Endodermal cell (in vitro differentiated cells): ENCODE data around the gene GRID1. TPM values are rescaled to one million over a fixed set of nuclear protein-coding genes. Genes with fewer than 3 reads are reported as not detected.

Experiments used
- DNase-seq: peaks from one replicate; pipeline ENCODE4 v3.0.0-alpha.2; 2017
- H3K27ac ChIP-seq: 2 replicates; pipeline ENCODE4 v1.5.1; 2013; ENCODE audit warnings: mild to moderate bottlenecking, low read depth, low read length, moderate library complexity
- H3K27me3 ChIP-seq: 2 replicates; pipeline ENCODE4 v1.6.1; 2013; ENCODE audit warnings: mild to moderate bottlenecking, low read length, moderate library complexity; ENCODE audit not compliant: insufficient read depth, control insufficient read depth, poor library complexity, severe bottlenecking
- H3K36me3 ChIP-seq: 2 replicates; pipeline ENCODE4 v1.7.0; 2013; ENCODE audit warnings: mild to moderate bottlenecking, low read length, moderate library complexity; ENCODE audit not compliant: control insufficient read depth, insufficient read depth
- H3K4me1 ChIP-seq: one replicate; pipeline ENCODE4 v1.7.0; 2013; ENCODE audit warnings: low read length; ENCODE audit not compliant: control insufficient read depth, insufficient read depth
- H3K4me3 ChIP-seq: 2 replicates; pipeline ENCODE4 v1.5.1; 2013; ENCODE audit warnings: mild to moderate bottlenecking, low read length, moderate library complexity
- H3K9ac ChIP-seq: 2 replicates; pipeline ENCODE4 v1.6.1; 2013; ENCODE audit warnings: mild to moderate bottlenecking, low read length, moderate library complexity; ENCODE audit not compliant: poor library complexity, severe bottlenecking; ENCODE audit errors: extremely low read depth
- H3K9me3 ChIP-seq: 2 replicates; pipeline ENCODE4 v1.6.1; 2013; ENCODE audit warnings: mild to moderate bottlenecking, low read length, moderate library complexity; ENCODE audit not compliant: control insufficient read depth
- H3K27ac Mint-ChIP-seq: 2 replicates; pipeline ENCODE4 v1.8.0; 2020; ENCODE audit warnings: mixed read lengths
- H3K27me3 Mint-ChIP-seq: 2 replicates; pipeline ENCODE4 v1.8.0; 2021; ENCODE audit warnings: mild to moderate bottlenecking, mixed read lengths; ENCODE audit not compliant: insufficient read depth
- H3K36me3 Mint-ChIP-seq: 2 replicates; pipeline ENCODE4 v1.8.0; 2020; ENCODE audit warnings: low read depth, mixed read lengths
- H3K4me1 Mint-ChIP-seq: 2 replicates; pipeline ENCODE4 v1.8.0; 2020; ENCODE audit warnings: mixed read lengths
- H3K4me3 Mint-ChIP-seq: 2 replicates; pipeline ENCODE4 v1.8.0; 2020; ENCODE audit warnings: mild to moderate bottlenecking, moderate library complexity, mixed read lengths
- H3K9me3 Mint-ChIP-seq: 2 replicates; pipeline ENCODE4 v1.8.0; 2020; ENCODE audit warnings: mild to moderate bottlenecking, mixed read lengths
- WGBS, 2 experiments: methylation state at CpG; one replicate each; pipeline versions ENCODE4 v1.1.5 to v1.1.7; 2013; ENCODE audit warnings: missing lambda C conversion rate in 2 of 2, mixed read lengths in 1 of 2; ENCODE audit not compliant: insufficient coverage in 1 of 2, insufficient read length in 1 of 2; 5-methylcytosine and 5-hydroxymethylcytosine counted together
- total RNA-seq, 2 donors: library from RNA; stranded (reverse); fragmentation: NEBNext Ultra II Directional in 1 of 2; extraction: Animal tissue kit (Norgen Biotek cat#: 25700) in 1 of 2; gene quantifications; 2 replicates in 1 of 2; 3 replicates in 1 of 2; pipeline ENCODE4 v1.2.1, GENCODE V29; 2021
- TF ChIP-seq, protein P1 (sequence below): fragments of 200-600 bp; sonication (generic); conservative IDR thresholded peaks from 2 replicates; pipeline ENCODE4 v1.5.0; 2021; ENCODE audit warnings: antibody characterized with exemption, mild to moderate bottlenecking

Gene GRID1
- total RNA-seq, 2 donors from 2014 or later, result 0.13 to 0.53 TPM

DNA sequence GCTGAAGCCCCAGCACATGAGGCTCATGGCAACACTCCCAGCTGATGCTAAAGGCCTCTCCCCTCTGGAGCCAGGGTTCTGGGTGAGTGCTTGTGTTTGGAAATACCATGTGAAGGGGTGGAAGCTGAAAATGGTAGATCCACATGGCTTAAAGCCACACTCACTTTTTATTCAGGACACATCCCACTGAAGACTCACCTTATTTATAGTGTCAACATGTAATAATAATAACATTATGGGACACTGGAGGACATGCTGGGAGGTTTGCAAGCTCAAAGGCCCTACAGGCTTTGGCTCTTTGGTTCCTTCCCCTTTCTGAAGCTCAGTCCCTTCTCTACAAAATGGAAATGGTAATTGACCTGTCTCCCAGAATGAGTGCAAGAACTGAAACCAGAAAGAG lies 318.0 kb downstream of the GRID1 start:
- Mint-ChIP-seq H3K4me3 (no peak overlapping the region), H3K9me3 (no peaks in the 10 kb centered on the region), H3K4me1 (peaks cover 21% of the 10 kb centered on the region), H3K27ac (no peak overlapping the region), H3K27me3 (peaks cover 27% of the 10 kb centered on the region), H3K36me3 (no peaks in the 10 kb centered on the region)
- Histone ChIP-seq H3K27me3 (no peaks in the 10 kb centered on the region), H3K4me1 (peaks cover 4% of the 10 kb centered on the region), H3K9me3 (no peaks in the 10 kb centered on the region), H3K4me3 (no peak overlapping the region), H3K36me3 (no peaks in the 10 kb centered on the region), H3K27ac (no peak overlapping the region), H3K9ac (no peak overlapping the region)
- DNase-seq, result no peak
- TF ChIP-seq, protein P1, sequence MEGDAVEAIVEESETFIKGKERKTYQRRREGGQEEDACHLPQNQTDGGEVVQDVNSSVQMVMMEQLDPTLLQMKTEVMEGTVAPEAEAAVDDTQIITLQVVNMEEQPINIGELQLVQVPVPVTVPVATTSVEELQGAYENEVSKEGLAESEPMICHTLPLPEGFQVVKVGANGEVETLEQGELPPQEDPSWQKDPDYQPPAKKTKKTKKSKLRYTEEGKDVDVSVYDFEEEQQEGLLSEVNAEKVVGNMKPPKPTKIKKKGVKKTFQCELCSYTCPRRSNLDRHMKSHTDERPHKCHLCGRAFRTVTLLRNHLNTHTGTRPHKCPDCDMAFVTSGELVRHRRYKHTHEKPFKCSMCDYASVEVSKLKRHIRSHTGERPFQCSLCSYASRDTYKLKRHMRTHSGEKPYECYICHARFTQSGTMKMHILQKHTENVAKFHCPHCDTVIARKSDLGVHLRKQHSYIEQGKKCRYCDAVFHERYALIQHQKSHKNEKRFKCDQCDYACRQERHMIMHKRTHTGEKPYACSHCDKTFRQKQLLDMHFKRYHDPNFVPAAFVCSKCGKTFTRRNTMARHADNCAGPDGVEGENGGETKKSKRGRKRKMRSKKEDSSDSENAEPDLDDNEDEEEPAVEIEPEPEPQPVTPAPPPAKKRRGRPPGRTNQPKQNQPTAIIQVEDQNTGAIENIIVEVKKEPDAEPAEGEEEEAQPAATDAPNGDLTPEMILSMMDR, result no peak

- no peak overlapping the region for H3K27ac ChIP-seq
- H3K9ac ChIP-seq, result no peak overlapping the region
- H3K4me1 Mint-ChIP-seq, result peaks cover 21% of the 10 kb centered on the region
- no peaks in the 10 kb centered on the region for H3K9me3 ChIP-seq
- no peaks in the 10 kb centered on the region for H3K9me3 Mint-ChIP-seq
- DNase-seq, result no peak
- 94 to 100% methylated on average over 6 to 7 of the region's 7 CpGs for WGBS, 2 experiments
- peaks cover 27% of the 10 kb centered on the region for H3K27me3 Mint-ChIP-seq
- no peaks in the 10 kb centered on the region for H3K36me3 Mint-ChIP-seq
- H3K4me1 ChIP-seq, result peaks cover 4% of the 10 kb centered on the region
- H3K27me3 ChIP-seq, result no peaks in the 10 kb centered on the region
- no peak overlapping the region for H3K4me3 ChIP-seq
- no peaks in the 10 kb centered on the region for H3K36me3 ChIP-seq
- TF ChIP-seq, protein P1, result no peak
- no peak overlapping the region for H3K4me3 Mint-ChIP-seq
- H3K27ac Mint-ChIP-seq, result no peak overlapping the region
Observed at GRCh38 chr10:86047588-86047987, 319.0 kb downstream of the GRID1 start.

DNA sequence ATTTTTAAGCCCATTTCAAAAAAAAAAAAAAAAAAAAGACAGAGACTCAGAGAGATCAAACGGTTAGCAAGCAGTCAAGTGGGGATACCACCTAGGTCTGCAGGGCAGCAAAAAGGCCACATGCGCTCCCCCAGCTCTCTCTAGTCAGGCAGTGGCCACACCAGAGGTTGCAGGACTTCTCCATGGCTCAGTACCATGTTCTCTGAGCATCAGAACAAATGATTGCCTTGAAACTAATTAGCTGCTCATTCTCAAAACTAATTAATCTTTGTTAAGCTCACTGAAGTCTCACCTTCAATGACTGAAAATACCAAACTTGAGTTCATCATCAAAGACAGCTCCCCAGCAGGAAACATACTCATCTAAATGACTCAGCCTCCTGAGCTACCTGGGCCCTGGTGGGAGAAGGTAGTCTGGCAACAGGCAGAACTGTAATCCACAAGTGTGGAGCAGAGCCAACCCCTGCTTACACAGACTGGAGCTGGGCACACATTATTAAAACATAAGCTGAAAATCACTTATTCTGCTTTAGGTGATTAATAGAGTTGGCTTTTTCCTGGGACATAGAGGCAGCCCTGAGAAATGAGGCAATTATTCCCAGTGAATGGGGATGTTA lies 319.6 kb downstream of the GRID1 start:
- no peaks in the 10 kb centered on the region for H3K9me3 Mint-ChIP-seq
- TF ChIP-seq, protein P1, result no peak
- peaks cover 27% of the 10 kb centered on the region for H3K27me3 Mint-ChIP-seq
- H3K27ac ChIP-seq, result no peak overlapping the region
- no peak overlapping the region for H3K4me3 ChIP-seq
- no peaks in the 10 kb centered on the region for H3K9me3 ChIP-seq
- no peaks in the 10 kb centered on the region for H3K36me3 Mint-ChIP-seq
- H3K9ac ChIP-seq, result no peak overlapping the region
- peak overlapping the region; percentile 17 for H3K27ac Mint-ChIP-seq
- peak; percentile 78 for DNase-seq
- no peaks in the 10 kb centered on the region for H3K36me3 ChIP-seq
- 81 to 84% methylated on average over 2 of the region's 2 CpGs for WGBS, 2 experiments
- H3K4me1 Mint-ChIP-seq, result peaks cover 21% of the 10 kb centered on the region
- no peaks in the 10 kb centered on the region for H3K27me3 ChIP-seq
- H3K4me1 ChIP-seq, result peaks cover 4% of the 10 kb centered on the region
- no peak overlapping the region for H3K4me3 Mint-ChIP-seq
